ENCODE results near the gene MT1X.

- TF ChIP-seq GABPA (IDR thresholded peaks at IDR 0.05 in 1 of 2, conservative IDR thresholded peaks at IDR 0.05 in 1 of 2) = no peak
- no peak for TF ChIP-seq FOXA2 (IDR thresholded peaks at IDR 0.05)
- TF ChIP-seq HNF4A (conservative IDR thresholded peaks at IDR 0.05) = no peak
- TF ChIP-seq, protein P1, sequence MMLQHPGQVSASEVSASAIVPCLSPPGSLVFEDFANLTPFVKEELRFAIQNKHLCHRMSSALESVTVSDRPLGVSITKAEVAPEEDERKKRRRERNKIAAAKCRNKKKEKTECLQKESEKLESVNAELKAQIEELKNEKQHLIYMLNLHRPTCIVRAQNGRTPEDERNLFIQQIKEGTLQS (IDR thresholded peaks at IDR 0.05) = no peak
- no peak for TF ChIP-seq CTCF (IDR thresholded peaks at IDR 0.05; ENCODE audit: low read depth, low read length, missing input control)
- TF ChIP-seq SP1 (IDR thresholded peaks at IDR 0.05) = no peak
- TF ChIP-seq JUND (IDR thresholded peaks at IDR 0.05) = no peak
- TF ChIP-seq ZBTB33 (IDR thresholded peaks at IDR 0.05) = no peak
- TF ChIP-seq MAX (IDR thresholded peaks at IDR 0.05) = no peak
- TF ChIP-seq YY1 (IDR thresholded peaks at IDR 0.05) = no peak
- no peak for TF ChIP-seq REST (IDR thresholded peaks at IDR 0.05)
- no peak for TF ChIP-seq RAD21 (IDR thresholded peaks at IDR 0.05)
These were observed 31.5 kb downstream of the MT1X start for GRCh38 chr16:56713794-56714193.
